ENCODE measurements around the gene ADPRHL1. TPM values are rescaled to one million over a fixed set of nuclear protein-coding genes. Genes with fewer than 3 reads are reported as not detected.

ADPRHL1 gene
- total and polyA plus RNA-seq, 2 donors (not counting 3 experiments of a cell fraction or from before 2014, with no cell fraction given), result 0.52 to 0.97 TPM

GRCh38 chr13:113367771-113368170 is 85.5 kb downstream of the ADPRHL1 start:
- no peak overlapping the region for H3K9ac ChIP-seq (replicated peaks; ENCODE audit: extremely low read depth, insufficient read depth, low read length)
- ChIA-PET CTCF (no interaction called here), POLR2A (no interaction called here)
- FAIRE-seq, result no peak
- H3K4me3 ChIP-seq (replicated peaks in 1 of 3; ENCODE audit: insufficient read depth in 1 of 3, low read depth in 1 of 3, low read length in 3 of 3), result no peak overlapping the region
- H3K79me2 ChIP-seq (ENCODE audit: control insufficient read depth, insufficient read depth, low read length), result no peaks in the 10 kb centered on the region
- H3K27ac ChIP-seq (ENCODE audit: insufficient read depth, low read depth, low read length), result no peak overlapping the region
- peaks cover 3 to 4% of the 10 kb centered on the region in 2 experiments for H3K27me3 ChIP-seq (ENCODE audit: control insufficient read depth in 2 of 2, insufficient read depth in 2 of 2, low read length in 2 of 2)
- no peak overlapping the region for H2AFZ ChIP-seq (ENCODE audit: low read depth, low read length)
- H3K9me1 ChIP-seq (replicated peaks; ENCODE audit: control insufficient read depth, extremely low read depth, insufficient read depth, low read length), result no peaks in the 10 kb centered on the region
- H3K4me2 ChIP-seq (ENCODE audit: insufficient read depth, low read length), result no peak overlapping the region
- intact Hi-C loops (cut with micrococcal nuclease) (no loop called here), dilution Hi-C loops (cut with MboI; ENCODE audit: extremely low pct_ligation_motif_present, low sequenced_read_pairs) (no loop called here)
- no peaks in the 10 kb centered on the region for H4K20me1 ChIP-seq (replicated peaks; ENCODE audit: control insufficient read depth, extremely low read depth, insufficient read depth, low read length)
- H3K36me3 ChIP-seq (ENCODE audit: control insufficient read depth in 2 of 2, extremely low read depth in 1 of 2, insufficient read depth in 2 of 2, low read length in 2 of 2), result no peaks in the 10 kb centered on the region
- TF ChIP-seq EZH2 (IDR thresholded peaks at IDR 0.05; ENCODE audit: borderline replicate concordance, low read depth, low read length, severe bottlenecking), result no peak
- H3K4me1 ChIP-seq (ENCODE audit: control insufficient read depth, extremely low read depth, insufficient read depth, low read length), result no peaks in the 10 kb centered on the region
- no peak for DNase-seq (ENCODE audit: low read depth, low spot score)
- BruUV-seq (replicated peaks), result no TSS peak
- no peaks in the 10 kb centered on the region for H3K9me3 ChIP-seq (replicated peaks; ENCODE audit: control insufficient read depth, insufficient read depth, low read length)

- intact Hi-C loops (cut with micrococcal nuclease), result no loop called here
- H3K9me3 ChIP-seq (replicated peaks; ENCODE audit: control insufficient read depth, insufficient read depth, low read length), result no peaks in the 10 kb centered on the region
- H3K36me3 ChIP-seq (ENCODE audit: control insufficient read depth in 2 of 2, extremely low read depth in 1 of 2, insufficient read depth in 2 of 2, low read length in 2 of 2), result no peaks in the 10 kb centered on the region
- no peak for FAIRE-seq
- H2AFZ ChIP-seq (ENCODE audit: low read depth, low read length), result no peak overlapping the region
- no TSS peak for BruUV-seq (replicated peaks)
- peaks cover 9 to 10% of the 10 kb centered on the region in 2 experiments for H3K27me3 ChIP-seq (ENCODE audit: control insufficient read depth in 2 of 2, insufficient read depth in 2 of 2, low read length in 2 of 2)
- H3K4me3 ChIP-seq (replicated peaks in 1 of 3; ENCODE audit: insufficient read depth in 1 of 3, low read depth in 1 of 3, low read length in 3 of 3), result no peak overlapping the region
- no peaks in the 10 kb centered on the region for H4K20me1 ChIP-seq (replicated peaks; ENCODE audit: control insufficient read depth, extremely low read depth, insufficient read depth, low read length)
- H3K27ac ChIP-seq (ENCODE audit: insufficient read depth, low read depth, low read length), result no peak overlapping the region
- no peak overlapping the region for H3K4me2 ChIP-seq (ENCODE audit: insufficient read depth, low read length)
- no peak for TF ChIP-seq POLR2A (IDR thresholded peaks at IDR 0.05; ENCODE audit: low read depth, low read length)
- TF ChIP-seq GATA2 (IDR thresholded peaks at IDR 0.05; ENCODE audit: insufficient read depth, insufficient read length, low read depth, low read length), result no peak
- no peak for TF ChIP-seq JUN (IDR thresholded peaks at IDR 0.05; ENCODE audit: borderline replicate concordance, insufficient read depth, insufficient read length, low read depth)
- TF ChIP-seq POLR2AphosphoS5 (IDR thresholded peaks at IDR 0.05; ENCODE audit: insufficient read depth, low read depth, low read length), result no peak
- TF ChIP-seq MYC (IDR thresholded peaks at IDR 0.05; ENCODE audit: low read depth, low read length), result no peak
- TF ChIP-seq MAX (IDR thresholded peaks at IDR 0.05; ENCODE audit: insufficient read depth, insufficient read length), result no peak
- TF ChIP-seq FOS (IDR thresholded peaks at IDR 0.05; ENCODE audit: borderline replicate concordance, insufficient read depth, low read length), result no peak
- TF ChIP-seq CTCF (IDR thresholded peaks at IDR 0.05; ENCODE audit: extremely low read depth in 1 of 2, insufficient read depth in 1 of 2, low read depth in 1 of 2, low read length in 2 of 2), result no peak
- no peak for TF ChIP-seq EZH2 (IDR thresholded peaks at IDR 0.05; ENCODE audit: borderline replicate concordance, low read depth, low read length, severe bottlenecking)
- H3K4me1 ChIP-seq (ENCODE audit: control insufficient read depth, extremely low read depth, insufficient read depth, low read length), result no peaks in the 10 kb centered on the region
- no peak overlapping the region for H3K9ac ChIP-seq (replicated peaks; ENCODE audit: extremely low read depth, insufficient read depth, low read length)
- H3K9me1 ChIP-seq (replicated peaks; ENCODE audit: control insufficient read depth, extremely low read depth, insufficient read depth, low read length), result no peaks in the 10 kb centered on the region
- DNase-seq (ENCODE audit: low read depth, low spot score), result no peak
- ChIA-PET CTCF (interaction anchor here (1.5 kb wide), 1 partner anchor 11 kb away, joined by 4 read pairs; no protein-coding TSS in a partner anchor), POLR2A (no interaction called here)
- dilution Hi-C loops (cut with MboI; ENCODE audit: extremely low pct_ligation_motif_present, low sequenced_read_pairs), result no loop called here
- H3K79me2 ChIP-seq (ENCODE audit: control insufficient read depth, insufficient read depth, low read length), result no peaks in the 10 kb centered on the region
Observed at GRCh38 chr13:113367020-113367560, 86.2 kb downstream of the ADPRHL1 start.

Measured in endothelial cell of umbilical vein (primary cell).